ENCODE results near the gene TSPO.

GRCh38 chr22:43127166-43127908 is 24.0 kb upstream of the TSPO start:
- TF ChIP-seq CTCF (IDR thresholded peaks at IDR 0.05) (no peak), POLR2AphosphoS5 (IDR thresholded peaks at IDR 0.05) (peak; percentile 74 to 92 (median 91))
